ENCODE results near the gene REEP1.

The REEP1 gene

DNA sequence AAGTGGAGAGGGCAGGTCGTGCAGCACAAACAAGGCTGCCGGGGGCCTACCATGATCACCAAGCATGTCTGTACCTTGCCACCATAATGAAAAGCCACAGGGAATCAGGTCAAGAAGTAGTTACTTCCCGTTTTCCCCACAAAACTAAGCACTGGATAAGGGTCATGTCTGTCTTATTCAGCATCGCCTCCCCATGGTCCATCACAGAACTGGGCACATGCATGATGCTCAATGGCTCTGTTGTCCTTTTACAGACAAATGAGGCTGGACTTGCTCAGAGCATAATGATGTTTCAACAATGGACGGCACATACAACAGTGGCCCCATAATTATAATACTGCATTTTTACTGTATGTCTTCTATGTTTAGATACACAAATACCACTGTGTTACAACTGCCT lies 27.5 kb downstream of the REEP1 start:
- no peak overlapping the region for H3K27ac ChIP-seq (ENCODE audit: low read depth, low read length, poor library complexity, severe bottlenecking)

DNA sequence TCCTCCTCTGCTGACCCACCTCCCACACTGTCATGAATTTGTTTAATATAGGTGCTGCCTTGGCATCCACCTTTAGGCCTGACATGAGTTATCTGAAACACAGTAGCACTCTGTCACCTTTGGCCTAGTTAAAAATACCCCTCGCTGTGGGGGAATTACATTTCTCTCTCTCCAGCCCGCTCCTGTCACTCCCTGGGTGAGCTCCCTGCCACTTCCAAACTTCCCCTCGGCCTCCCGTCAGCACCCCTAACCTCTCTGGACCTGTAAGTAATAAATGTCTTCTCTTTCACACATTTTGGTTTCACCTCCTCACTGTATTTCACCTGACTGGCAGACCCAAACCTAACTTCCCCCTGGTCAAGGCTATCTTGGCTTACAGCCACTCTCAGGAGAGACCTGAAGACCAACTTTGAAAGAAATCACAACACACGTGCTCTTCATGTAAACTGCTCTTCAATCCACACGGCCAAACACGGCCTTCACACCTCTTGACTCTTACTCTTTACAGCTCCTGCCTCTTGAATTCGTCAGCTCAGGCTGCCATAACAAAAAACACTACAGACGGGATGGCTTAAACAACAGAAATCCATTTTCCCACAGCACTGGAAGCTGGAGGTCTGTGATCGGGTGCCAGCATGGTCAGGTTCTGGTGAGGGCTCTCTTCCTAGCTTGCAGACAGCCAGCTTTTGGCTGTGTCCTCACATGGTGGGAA lies 28.3 kb downstream of the REEP1 start:
- TF ChIP-seq EZH2 (IDR thresholded peaks at IDR 0.05; ENCODE audit: borderline replicate concordance, low read length): no peak
- TF ChIP-seq, protein P1, sequence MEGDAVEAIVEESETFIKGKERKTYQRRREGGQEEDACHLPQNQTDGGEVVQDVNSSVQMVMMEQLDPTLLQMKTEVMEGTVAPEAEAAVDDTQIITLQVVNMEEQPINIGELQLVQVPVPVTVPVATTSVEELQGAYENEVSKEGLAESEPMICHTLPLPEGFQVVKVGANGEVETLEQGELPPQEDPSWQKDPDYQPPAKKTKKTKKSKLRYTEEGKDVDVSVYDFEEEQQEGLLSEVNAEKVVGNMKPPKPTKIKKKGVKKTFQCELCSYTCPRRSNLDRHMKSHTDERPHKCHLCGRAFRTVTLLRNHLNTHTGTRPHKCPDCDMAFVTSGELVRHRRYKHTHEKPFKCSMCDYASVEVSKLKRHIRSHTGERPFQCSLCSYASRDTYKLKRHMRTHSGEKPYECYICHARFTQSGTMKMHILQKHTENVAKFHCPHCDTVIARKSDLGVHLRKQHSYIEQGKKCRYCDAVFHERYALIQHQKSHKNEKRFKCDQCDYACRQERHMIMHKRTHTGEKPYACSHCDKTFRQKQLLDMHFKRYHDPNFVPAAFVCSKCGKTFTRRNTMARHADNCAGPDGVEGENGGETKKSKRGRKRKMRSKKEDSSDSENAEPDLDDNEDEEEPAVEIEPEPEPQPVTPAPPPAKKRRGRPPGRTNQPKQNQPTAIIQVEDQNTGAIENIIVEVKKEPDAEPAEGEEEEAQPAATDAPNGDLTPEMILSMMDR (IDR thresholded peaks at IDR 0.05; ENCODE audit: low read length): no peak
- no peaks in the 10 kb centered on the region for H3F3A ChIP-seq (ENCODE audit: insufficient read depth, low read length)
- no peaks in the 10 kb centered on the region for H3K4me1 ChIP-seq (ENCODE audit: insufficient read depth, low read length, severe bottlenecking)
- no peaks in the 10 kb centered on the region for H3K27me3 ChIP-seq (ENCODE audit: insufficient read depth, low read length)
- no peaks in the 10 kb centered on the region for H3K79me2 ChIP-seq (ENCODE audit: insufficient read depth, low read length)
- H3K9me3 ChIP-seq (ENCODE audit: low read length): no peaks in the 10 kb centered on the region
- no peaks in the 10 kb centered on the region for H3K36me3 ChIP-seq (ENCODE audit: insufficient read depth, low read length)
- no peak overlapping the region for H2AFZ ChIP-seq (ENCODE audit: low read length)
- no peak overlapping the region for H3K27ac ChIP-seq (ENCODE audit: low read depth, low read length, poor library complexity, severe bottlenecking)
- no peaks in the 10 kb centered on the region for H4K20me1 ChIP-seq (ENCODE audit: insufficient read depth, low read length)
- H3K4me3 ChIP-seq (ENCODE audit: low read depth, low read length, poor library complexity, severe bottlenecking): no peak overlapping the region
- H3K9me2 ChIP-seq (ENCODE audit: low read depth, low read length): no peaks in the 10 kb centered on the region
- H3K9ac ChIP-seq (ENCODE audit: low read length): no peak overlapping the region
- no peak overlapping the region for H3K4me2 ChIP-seq (ENCODE audit: low read length)

More for the DNA sequence above, 27.5 kb downstream of the REEP1 start:
- TF ChIP-seq EZH2 (IDR thresholded peaks at IDR 0.05; ENCODE audit: borderline replicate concordance, low read length): no peak
- H3K4me2 ChIP-seq (ENCODE audit: low read length): no peak overlapping the region
- no peak overlapping the region for H2AFZ ChIP-seq (ENCODE audit: low read length)
- no peaks in the 10 kb centered on the region for H3K27me3 ChIP-seq (ENCODE audit: insufficient read depth, low read length)
- no peaks in the 10 kb centered on the region for H3K4me1 ChIP-seq (ENCODE audit: insufficient read depth, low read length, severe bottlenecking)
- H3K36me3 ChIP-seq (ENCODE audit: insufficient read depth, low read length): no peaks in the 10 kb centered on the region
- no peaks in the 10 kb centered on the region for H3F3A ChIP-seq (ENCODE audit: insufficient read depth, low read length)
- H3K9ac ChIP-seq (ENCODE audit: low read length): no peak overlapping the region
- H3K9me3 ChIP-seq (ENCODE audit: low read length): no peaks in the 10 kb centered on the region
- H3K9me2 ChIP-seq (ENCODE audit: low read depth, low read length): no peaks in the 10 kb centered on the region
- H3K4me3 ChIP-seq (ENCODE audit: low read depth, low read length, poor library complexity, severe bottlenecking): no peak overlapping the region
- no peaks in the 10 kb centered on the region for H4K20me1 ChIP-seq (ENCODE audit: insufficient read depth, low read length)
- H3K79me2 ChIP-seq (ENCODE audit: insufficient read depth, low read length): no peaks in the 10 kb centered on the region

DNA sequence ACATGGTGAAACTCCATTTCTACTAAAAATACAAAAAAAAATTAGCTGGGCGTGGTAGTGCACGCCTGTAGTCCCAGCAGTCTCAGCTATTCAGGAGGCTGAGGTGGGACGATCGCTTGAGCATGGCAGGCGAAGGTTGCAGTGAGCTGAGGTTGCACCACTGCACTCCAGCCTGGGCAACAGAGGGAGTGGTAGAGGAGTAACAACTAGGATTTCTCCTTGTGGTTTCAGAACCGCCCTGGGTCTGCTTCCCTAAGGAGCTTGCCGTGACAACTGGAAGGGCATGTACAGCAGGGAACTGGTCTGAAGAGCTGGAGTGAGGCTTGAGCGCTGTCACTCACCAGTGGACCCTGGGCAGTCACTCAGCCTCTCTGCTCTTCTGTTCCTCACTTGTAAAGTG lies 29.1 kb downstream of the REEP1 start:
- no peak for TF ChIP-seq EZH2 (IDR thresholded peaks at IDR 0.05; ENCODE audit: borderline replicate concordance, low read length)
- TF ChIP-seq, protein P1 (IDR thresholded peaks at IDR 0.05; ENCODE audit: low read length): no peak
- Histone ChIP-seq H3K4me2 (ENCODE audit: low read length) (no peak overlapping the region), H3K27me3 (ENCODE audit: insufficient read depth, low read length) (no peaks in the 10 kb centered on the region; the same call in 1 of the 2 replicates)

DNA sequence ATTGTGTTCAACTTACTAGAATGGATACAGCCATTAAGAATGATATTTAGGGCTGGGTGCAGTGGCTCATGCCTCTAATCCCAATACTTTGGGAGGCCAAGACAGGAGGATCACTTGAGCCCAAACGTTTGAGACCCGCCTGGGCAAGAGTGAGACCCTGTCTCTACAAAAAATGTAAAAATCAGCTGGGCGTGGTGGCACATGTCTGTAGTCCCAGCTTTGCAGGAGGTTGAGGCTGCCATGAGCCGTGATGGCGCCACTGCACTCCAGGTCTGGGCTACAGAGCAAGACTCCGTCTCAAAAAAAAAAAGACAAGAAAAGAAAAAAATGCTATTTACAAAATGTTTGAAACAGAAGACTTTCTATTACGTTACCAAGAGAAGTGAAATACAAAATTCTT lies 30.0 kb downstream of the REEP1 start:
- Histone ChIP-seq H3F3A (ENCODE audit: insufficient read depth, low read length) (no peaks in the 10 kb centered on the region), H3K27me3 (ENCODE audit: insufficient read depth, low read length) (no peaks in the 10 kb centered on the region; the same call in 1 of the 2 replicates)
- TF ChIP-seq, protein P1 (IDR thresholded peaks at IDR 0.05; ENCODE audit: low read length): no peak
- no peak for TF ChIP-seq EZH2 (IDR thresholded peaks at IDR 0.05; ENCODE audit: borderline replicate concordance, low read length)

More for the DNA sequence above, 29.1 kb downstream of the REEP1 start:
- no peak overlapping the region for H2AFZ ChIP-seq (ENCODE audit: low read length)
- no peaks in the 10 kb centered on the region for H3K36me3 ChIP-seq (ENCODE audit: insufficient read depth, low read length)
- H3K4me1 ChIP-seq (ENCODE audit: insufficient read depth, low read length, severe bottlenecking): no peaks in the 10 kb centered on the region
- H3K79me2 ChIP-seq (ENCODE audit: insufficient read depth, low read length): no peaks in the 10 kb centered on the region
- H4K20me1 ChIP-seq (ENCODE audit: insufficient read depth, low read length): no peaks in the 10 kb centered on the region
- H3K27ac ChIP-seq (ENCODE audit: low read depth, low read length, poor library complexity, severe bottlenecking): no peak overlapping the region
- no peak overlapping the region for H3K9ac ChIP-seq (ENCODE audit: low read length)
- no peaks in the 10 kb centered on the region for H3F3A ChIP-seq (ENCODE audit: insufficient read depth, low read length)
- H3K4me3 ChIP-seq (ENCODE audit: low read depth, low read length, poor library complexity, severe bottlenecking): no peak overlapping the region
- H3K9me2 ChIP-seq (ENCODE audit: low read depth, low read length): no peaks in the 10 kb centered on the region
- H3K9me3 ChIP-seq (ENCODE audit: low read length): no peaks in the 10 kb centered on the region

More for the DNA sequence above, 30.0 kb downstream of the REEP1 start:
- H3K79me2 ChIP-seq (ENCODE audit: insufficient read depth, low read length): no peaks in the 10 kb centered on the region
- no peak overlapping the region for H2AFZ ChIP-seq (ENCODE audit: low read length)
- no peak overlapping the region for H3K9ac ChIP-seq (ENCODE audit: low read length)
- no peak overlapping the region for H3K4me3 ChIP-seq (ENCODE audit: low read depth, low read length, poor library complexity, severe bottlenecking)
- no peaks in the 10 kb centered on the region for H3K9me2 ChIP-seq (ENCODE audit: low read depth, low read length)
- no peak overlapping the region for H3K27ac ChIP-seq (ENCODE audit: low read depth, low read length, poor library complexity, severe bottlenecking)
- H3K9me3 ChIP-seq (ENCODE audit: low read length): no peaks in the 10 kb centered on the region
- no peaks in the 10 kb centered on the region for H3K36me3 ChIP-seq (ENCODE audit: insufficient read depth, low read length)
- H4K20me1 ChIP-seq (ENCODE audit: insufficient read depth, low read length): no peaks in the 10 kb centered on the region
- no peaks in the 10 kb centered on the region for H3K4me1 ChIP-seq (ENCODE audit: insufficient read depth, low read length, severe bottlenecking)
- no peak overlapping the region for H3K4me2 ChIP-seq (ENCODE audit: low read length)
